NCI-H748 (cell line): Measurements from ENCODE around the gene XRCC6.
"Not testable (repeated sequence)": the region's sequence is repeated elsewhere in the genome, so short reads cannot be mapped to it uniquely, and the experiment has no call there.

Experiments
- DNase-seq: peaks from one replicate; lab custom pipeline; 2025; ENCODE audit not compliant: unreplicated experiment; lab: John Stamatoyannopoulos, UW

XRCC6 gene

GRCh38 chr22:41683052-41683451 lies 62.0 kb downstream of the XRCC6 start:
- no peak for DNase-seq

- no peak for DNase-seq
Observed at GRCh38 chr22:41683616-41684015, 62.5 kb downstream of the XRCC6 start.

- no peak for DNase-seq
Observed at GRCh38 chr22:41684194-41684593, 63.1 kb downstream of the XRCC6 start.

GRCh38 chr22:41686890-41687289 lies 65.8 kb downstream of the XRCC6 start:
- not testable (repeated sequence) for DNase-seq

GRCh38 chr22:41687901-41688364 lies 66.8 kb downstream of the XRCC6 start:
- DNase-seq = peak; percentile 45

GRCh38 chr22:41688365-41689211 lies 67.5 kb downstream of the XRCC6 start, which contains the start of gene SNU13:
TSS of gene SNU13 (minus strand) at chr22:41688867. CDS start at chr22:41688796, 71 bp downstream.
- DNase-seq = peak; percentile 95

- DNase-seq = no peak
Observed at GRCh38 chr22:41690476-41690875, 69.4 kb downstream of the XRCC6 start.

- no peak for DNase-seq
Observed at GRCh38 chr22:41695211-41695610, 74.1 kb downstream of the XRCC6 start.

- no peak for DNase-seq
Observed at GRCh38 chr22:41696703-41697102, 75.6 kb downstream of the XRCC6 start.

- DNase-seq = peak; percentile 85
Observed at GRCh38 chr22:41697126-41697775, 76.2 kb downstream of the XRCC6 start.

- DNase-seq = no peak
Observed at GRCh38 chr22:41699264-41700107, 78.4 kb downstream of the XRCC6 start, which contains the start of gene MEI1. TSS of gene MEI1 (plus strand) at chr22:41699503. CDS start at chr22:41699539, 36 bp downstream.

- no peak for DNase-seq
Observed at GRCh38 chr22:41700108-41700364, 78.9 kb downstream of the XRCC6 start.

GRCh38 chr22:41702763-41703162 lies 81.7 kb downstream of the XRCC6 start:
- no peak for DNase-seq

- no peak for DNase-seq
Observed at GRCh38 chr22:41709341-41709740, 88.2 kb downstream of the XRCC6 start.

- no peak for DNase-seq
Observed at GRCh38 chr22:41713004-41713403, 91.9 kb downstream of the XRCC6 start.
